ENCODE data around the gene ARHGEF4.
"Not testable (repeated sequence)": the region's sequence is repeated elsewhere in the genome, so short reads cannot be mapped to it uniquely, and the experiment has no call there.

Gene ARHGEF4

DNA sequence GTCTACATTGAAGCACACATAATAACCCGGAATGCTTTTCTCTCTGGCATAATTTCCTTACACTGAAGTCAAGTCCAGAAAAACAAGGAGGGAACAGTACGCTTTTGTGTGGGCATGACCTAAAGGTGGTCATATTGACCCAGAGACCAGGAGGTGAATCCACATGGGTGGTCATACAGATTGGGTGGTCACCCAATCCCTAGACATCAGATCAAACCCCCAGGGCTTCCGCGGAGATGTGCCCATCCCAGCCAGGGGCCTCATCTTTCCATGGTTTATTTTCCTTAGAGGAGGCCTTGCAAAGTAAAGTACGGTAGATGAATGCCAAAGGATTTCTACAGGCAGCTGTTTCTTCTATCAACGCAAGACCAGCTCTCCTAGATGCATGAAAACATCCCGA lies 217.8 kb downstream of the ARHGEF4 start:
- no peak for DNase-seq (ENCODE audit: low spot score)

DNA sequence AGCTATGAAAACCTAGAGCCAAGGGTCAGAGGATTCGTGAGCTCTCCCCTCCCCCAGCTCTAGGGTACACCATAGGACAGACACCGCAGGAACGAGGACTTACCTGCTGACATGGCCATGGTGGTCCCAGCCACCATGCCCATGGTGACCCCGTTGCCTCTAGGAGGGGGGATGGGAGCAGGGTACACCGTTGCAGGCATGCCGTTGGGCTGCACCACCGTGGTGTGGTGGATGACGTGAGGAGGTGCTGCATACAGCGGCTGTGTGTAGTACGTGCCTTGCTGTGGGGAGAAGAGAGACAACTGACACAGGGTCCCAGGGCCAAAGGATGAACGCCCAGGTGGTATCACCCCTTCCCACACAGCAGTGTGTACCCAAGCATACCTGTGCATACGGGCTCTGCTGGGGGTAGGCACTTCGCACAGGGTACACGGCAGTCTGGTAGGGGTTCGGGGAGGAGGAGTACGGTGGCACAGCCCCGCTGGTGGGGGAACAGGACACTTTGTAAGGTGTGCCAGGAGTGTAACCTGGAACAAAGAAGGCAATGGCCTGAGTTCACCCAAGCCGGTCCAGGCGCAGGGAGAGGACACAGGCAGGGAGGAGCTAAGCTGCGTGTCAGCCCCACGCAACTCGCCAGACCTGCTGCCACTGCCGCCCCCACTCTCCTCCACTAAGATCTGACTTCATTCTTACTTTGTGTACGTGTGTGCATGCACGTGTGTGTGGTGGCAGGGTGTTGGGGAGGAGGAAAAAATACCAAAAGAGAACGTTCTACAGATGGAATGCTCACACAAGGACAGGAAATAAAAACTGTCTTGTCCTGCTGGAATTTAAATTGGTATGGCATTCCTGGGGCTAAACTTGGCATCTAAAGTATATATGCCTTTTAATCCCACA lies 218.7 kb downstream of the ARHGEF4 start:
- DNase-seq (ENCODE audit: low spot score): no peak

DNA sequence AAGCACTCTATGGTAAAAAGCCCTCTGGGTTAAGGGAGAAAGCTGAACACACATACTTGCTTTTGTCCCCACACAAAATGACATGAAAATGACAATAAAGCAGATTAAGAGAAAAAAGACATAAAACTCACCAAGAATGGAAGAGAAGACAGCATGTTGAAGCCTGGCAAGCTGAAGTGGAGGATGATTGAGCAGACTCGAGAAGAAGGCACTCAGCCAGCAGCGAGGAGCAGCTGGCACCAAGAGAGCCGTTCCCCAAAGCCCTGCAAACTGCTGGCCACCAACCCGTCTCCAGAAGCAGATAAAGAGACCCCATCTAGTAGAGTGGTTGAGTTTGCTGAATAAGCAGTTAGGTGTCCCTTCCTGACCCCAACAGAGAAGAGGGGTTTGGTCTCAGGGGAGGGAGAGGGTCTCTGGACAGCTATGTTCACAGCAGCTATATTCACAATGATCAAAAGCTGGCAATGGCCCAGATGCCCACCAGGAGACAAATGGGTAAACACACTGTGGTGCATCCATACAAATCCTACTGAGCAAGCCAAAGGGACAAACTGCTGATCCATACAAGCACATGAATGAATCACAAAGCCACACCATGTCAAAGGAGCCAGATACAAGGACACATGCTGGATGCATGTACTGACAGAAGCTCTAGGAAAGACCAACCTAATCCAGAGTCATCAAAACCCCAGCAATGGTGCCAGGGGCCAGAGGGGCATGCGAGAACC lies 219.7 kb downstream of the ARHGEF4 start:
- no peak for DNase-seq (ENCODE audit: low spot score)

DNA sequence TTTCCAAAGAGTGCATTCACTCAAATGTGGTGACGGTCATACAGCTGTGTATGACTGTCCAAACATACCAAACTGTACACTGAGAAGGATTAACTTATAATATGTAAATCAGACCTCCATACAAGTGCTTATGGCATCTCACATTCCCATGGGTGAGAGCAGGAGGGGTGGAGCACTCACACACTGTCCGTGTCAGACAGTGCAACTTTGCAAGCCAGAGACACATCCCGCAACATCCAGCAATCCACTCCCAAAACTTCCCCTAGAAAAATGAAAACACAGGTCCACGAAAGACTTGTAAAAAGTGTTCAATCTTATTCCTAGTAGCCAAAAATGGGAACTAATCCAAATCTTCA lies 220.2 kb downstream of the ARHGEF4 start:
- no peak for DNase-seq (ENCODE audit: low spot score)

DNA sequence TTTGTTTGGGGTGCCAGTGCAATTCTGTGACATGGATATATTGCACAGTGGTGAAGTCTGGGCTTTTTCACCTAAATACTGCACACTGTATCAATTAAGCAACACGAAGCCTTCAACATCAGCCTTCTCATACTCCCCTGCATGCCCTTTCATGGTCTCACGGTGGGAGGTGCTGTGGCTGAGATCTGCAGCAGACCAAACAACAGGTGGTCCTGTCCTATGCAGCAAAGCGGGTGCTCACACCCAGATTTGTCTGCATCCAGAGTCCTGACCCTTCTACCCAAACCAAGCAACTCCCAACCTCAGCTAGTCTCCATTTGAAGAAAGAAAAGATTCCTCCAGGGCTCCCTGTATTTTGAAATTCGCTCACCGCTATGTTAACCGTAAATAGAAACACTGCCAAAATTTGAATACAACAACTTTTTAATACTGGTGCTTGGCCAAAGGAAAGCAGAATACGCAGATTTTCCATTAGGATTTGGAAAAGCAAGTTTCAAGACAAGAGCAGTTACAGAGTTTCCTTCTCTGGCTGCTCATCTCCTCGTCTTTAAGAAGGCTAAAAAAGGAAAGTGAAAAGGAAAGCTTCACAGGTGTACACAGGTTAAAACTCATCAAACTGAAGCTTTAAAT lies 221.6 kb downstream of the ARHGEF4 start:
- DNase-seq (ENCODE audit: low spot score): no peak

DNA sequence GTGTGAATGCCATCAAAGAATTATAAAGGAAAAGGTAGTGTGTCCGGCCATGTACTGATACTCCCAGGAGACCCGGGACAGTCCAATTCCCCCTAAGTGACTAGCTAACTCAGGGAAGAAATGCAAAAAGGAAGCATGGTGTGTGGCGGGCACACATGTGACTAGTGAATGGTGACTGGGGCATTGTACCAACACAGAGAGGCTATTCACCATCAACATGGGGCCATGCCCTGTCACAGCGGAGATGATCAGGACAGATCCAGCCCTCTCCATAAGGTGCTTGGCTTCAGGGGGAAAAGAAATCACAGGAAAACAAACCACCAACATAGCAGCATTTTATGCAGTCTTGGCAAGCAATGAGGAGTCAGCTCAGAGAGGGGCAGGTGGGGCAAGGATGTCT lies 222.2 kb downstream of the ARHGEF4 start:
- no peak for DNase-seq (ENCODE audit: low spot score)

DNA sequence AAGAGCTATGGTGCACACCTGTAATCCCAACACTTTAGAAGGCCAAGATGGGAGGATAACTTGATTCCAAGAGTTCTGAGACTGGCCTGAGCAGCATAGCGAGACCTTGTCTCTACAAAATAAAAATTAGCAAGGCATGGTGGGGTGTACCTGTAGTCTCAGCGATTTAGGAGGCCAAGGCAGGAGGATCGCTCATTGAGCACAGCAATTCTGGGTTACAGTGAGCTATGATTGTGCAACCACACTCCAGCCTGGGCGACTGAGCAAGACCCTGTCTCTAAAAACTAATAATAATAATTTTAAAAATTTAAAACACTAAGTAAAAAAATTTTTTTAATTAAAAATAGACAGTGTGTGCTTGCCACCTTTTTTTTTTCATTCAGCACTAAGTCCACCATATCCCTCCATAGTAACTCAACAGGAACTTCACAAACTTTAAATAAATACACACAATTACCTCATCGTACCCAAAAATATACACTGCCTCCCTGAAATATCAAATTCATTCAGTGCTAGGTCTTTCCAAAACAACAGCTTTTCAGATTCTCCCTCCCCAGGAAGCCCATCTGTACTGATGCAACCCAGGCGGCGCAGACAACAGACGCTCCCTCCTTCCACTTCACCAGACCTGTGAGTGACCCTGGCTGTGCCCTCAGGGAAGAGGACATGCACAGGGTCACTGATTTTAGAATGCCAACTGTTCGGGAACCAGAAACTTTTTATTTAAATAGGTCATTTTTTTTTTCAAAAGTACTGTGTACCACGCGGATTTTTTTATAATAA lies 227.0 kb downstream of the ARHGEF4 start:
- DNase-seq (ENCODE audit: low spot score): no peak

DNA sequence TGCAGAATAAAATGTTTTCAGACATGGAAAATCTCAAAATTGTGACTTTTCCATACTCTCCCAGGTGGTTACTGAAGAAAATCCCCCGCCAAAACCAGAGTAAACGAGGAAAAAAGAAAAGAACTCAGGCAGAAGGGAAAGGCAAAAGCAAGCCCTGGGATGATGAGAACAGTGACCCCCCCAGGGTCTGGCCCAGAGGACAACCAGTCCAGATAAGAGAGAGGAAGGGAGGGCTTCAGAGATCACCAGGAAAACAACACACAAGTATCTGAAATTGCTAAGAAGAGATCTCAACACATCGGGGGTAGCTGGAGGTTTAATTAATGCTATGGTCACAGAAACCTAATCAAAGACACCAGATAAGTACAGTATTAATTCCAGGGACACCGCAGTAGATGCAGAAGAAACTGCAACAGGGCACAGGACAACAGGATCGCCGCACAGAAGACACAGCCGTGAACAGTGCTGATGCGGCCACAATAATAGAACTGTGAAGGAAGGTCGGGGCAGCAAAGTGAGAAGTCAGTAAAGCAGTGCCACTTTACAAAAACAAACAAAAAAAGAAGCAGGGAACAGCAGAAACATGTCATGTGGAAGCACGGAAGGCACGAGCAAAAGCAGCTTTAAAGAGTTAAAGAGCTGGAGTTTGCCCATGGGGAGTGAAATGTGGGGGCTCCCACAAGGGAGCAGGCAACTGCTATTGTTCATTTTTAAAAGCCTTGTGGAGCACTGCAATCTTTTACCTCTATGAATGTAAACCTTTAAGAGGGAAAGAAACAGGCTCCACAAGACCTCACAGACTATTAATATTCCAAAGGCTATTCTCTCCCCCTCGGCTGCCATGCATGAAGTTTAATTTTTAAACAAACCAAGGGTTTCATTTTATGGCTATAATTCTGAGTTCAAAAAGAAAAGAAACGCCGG lies 228.1 kb downstream of the ARHGEF4 start:
- no peak for DNase-seq (ENCODE audit: low spot score)

DNA sequence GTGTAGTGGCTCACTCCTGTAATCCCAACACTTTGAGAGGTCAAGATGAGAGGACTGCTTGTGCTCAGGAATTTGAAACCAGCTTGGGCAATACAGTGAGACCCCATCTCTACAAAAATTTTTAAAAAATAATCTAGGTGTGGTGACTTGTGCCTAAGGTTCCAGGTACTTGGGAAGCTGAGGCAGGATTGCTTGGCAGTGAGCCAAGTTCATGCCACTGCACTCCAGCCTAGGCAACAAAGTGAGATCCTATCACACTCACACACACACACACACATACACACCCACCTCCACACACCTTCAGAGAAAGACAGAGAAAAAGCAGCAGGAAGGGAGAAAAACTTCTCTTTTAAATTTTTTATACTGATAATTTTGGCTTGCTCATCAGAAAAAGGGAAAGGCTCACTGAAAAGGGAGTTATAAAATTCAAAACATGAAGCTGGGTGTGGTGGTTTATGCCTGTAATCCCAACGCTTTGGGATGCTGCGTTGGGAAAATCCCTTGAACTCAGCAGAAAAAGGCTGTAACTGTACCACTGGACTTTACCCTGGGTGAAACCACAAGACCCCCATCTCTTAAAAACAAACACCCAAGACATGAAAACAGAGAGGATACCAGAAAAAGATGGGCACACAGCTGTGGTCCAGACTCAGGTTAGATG lies 230.9 kb downstream of the ARHGEF4 start:
- no peak for DNase-seq (ENCODE audit: low spot score)

DNA sequence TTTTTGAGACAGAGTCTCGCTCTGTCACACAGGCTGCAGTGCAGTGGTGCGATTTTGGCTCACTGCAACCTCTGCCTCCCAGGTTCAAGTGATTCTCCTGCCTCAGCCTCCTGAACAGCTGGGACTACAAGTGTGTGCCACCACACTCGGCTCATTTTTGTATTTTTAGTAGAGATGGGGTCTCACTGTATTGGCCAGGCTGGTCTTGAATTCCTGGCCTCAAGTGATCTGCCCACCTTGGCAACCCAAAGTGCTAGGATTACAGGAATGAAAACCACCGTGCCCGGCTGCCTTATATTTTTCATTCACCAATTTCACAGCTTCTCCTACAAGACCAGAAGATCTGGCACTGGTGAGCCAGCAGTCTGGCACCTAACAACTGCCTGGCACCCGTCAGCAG lies 231.5 kb downstream of the ARHGEF4 start:
- DNase-seq (ENCODE audit: low spot score): not testable (repeated sequence)

DNA sequence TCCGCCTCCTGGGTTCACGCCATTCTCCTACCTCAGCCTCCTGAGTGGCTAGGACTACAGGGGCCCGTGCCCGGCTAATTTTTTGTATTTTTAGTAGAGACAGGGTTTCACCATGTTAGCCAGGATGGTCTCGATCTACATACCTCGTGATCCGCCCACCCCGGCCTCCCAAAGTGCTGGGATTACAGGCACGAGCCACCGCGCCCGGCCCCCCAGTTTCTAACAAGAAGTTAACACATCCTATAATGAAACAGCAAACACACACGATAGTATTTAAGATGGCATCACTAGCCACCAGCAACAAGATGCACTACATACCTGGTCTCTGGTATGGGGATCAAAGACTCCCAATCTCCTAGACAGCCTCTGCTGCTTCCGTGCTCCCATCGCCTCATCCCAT lies 238.9 kb downstream of the ARHGEF4 start:
- DNase-seq (ENCODE audit: low spot score): not testable (repeated sequence)

DNA sequence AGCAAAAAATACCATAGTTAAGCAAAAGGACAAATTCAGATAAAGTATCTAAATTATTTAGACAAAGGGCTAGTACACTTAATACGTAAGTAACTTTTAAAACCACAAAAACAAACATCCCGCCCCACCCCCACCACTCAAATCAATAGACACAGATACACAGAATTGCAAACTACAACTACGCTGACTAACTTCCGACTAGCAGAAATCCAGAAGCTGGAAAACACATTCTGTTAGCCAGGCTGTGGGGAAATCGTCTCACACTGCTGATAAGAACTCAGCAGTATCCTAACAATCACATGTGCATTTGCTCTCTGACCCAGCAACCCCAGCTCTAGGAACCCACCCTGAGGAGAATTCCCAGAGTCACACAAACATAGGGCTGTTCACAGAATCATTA lies 240.0 kb downstream of the ARHGEF4 start:
- DNase-seq (ENCODE audit: low spot score): no peak

DNA sequence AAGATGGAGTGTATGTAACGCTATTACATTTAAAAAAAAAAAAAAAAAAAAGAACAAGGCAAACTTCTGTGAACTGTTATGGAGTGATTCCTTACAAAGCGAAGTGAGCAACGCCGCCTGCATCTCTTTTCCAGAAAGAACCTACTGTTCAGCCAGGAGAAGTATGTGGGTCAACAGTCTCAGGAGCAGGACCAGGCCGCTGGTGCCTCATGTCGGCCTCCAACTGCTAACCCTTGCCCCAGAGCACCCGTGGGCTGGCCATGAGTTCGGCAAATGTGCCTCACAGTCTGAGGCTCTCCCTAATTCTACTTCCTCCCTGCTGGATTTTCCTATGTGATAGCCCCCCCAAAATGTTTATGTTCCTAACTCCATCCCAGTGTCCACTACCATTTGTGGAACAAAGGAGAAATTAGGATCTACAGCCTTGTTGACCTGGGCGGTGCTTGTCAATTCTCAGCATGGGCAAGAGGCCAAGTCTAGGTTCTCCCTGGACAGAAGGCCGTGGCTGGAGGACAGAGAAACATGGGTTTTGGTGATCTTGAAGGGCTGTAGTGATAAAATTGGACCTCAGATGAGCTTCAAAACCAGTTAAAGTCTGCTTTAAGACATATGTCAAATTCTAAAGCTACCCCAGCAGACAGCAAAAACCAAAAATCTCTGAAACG lies 240.6 kb downstream of the ARHGEF4 start:
- no peak for DNase-seq (ENCODE audit: low spot score)

DNA sequence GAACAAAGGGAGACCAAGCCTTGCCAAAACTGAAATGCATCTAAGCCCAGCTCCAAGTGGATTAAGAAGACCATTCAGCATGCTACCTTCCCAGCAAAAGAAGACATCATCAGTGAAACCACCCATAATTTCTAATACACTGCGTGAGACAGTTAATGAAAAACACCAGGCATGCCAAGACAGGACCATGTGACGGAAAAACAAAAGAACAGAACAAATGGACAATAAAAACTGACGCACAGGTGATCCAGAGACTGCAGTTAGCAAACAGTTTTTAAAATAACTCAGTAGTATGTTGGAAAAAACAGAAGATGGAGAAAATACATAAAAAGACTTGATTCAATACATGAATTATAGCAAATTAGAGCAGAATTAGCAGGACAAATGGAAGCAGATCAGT lies 241.3 kb downstream of the ARHGEF4 start:
- no peak for DNase-seq (ENCODE audit: low spot score)

DNA sequence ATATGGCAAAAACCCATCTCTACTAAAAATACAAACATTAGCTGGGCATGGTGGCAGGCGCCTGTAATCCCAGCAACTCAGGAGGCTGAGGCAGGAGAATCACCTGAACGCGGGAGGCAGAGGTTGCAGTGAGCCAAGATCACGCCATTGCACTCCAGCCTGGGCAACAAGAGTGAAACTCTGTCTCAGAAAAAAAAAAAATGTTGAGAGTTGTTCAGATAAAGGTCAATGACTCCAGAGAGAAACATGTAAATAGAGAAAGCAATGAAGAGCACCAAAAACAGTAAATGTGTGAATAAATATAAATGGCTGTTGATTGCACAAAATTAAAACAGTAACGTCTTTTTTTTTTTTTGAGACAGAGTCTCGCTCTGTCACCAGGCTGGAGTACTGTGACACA lies 243.2 kb downstream of the ARHGEF4 start:
- not testable (repeated sequence) for DNase-seq (ENCODE audit: low spot score)

DNA sequence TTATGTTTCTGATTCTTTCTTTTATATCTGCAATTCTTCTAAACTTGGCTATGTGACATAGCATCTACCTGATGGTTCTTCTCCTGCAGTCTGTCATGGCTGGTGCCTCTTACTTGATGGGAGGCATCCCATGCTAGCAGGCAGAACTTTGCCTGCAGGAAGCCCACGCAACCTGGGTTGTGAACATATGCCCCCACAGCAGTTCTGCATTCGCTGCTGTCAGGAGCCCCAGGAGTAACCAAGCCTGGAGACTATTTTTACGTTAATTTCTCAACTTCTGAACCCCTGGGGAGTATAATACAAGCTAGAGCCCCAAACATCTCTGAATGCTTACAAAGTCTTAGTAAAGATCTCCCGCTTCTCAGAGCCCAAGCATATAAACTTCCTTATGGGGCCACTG lies 244.5 kb downstream of the ARHGEF4 start:
- DNase-seq (ENCODE audit: low spot score): no peak

DNA sequence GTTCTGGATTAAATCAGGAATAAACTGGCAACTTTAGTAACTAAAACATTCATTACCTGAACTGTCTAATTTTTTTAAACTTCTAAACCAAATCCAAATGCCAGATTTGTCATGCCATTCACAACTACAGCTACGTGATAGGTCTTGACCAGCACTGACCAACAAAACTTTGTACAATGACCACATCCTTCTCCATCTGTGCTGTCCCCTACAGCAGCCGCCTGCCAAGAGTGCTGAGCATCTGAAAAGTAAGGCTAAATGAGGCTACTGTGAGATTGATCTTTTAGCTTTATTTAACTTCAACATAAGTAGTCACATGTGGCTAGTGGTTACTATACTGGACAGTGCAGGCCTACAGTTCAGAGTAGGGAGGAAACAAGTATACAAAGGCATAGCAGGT lies 248.9 kb downstream of the ARHGEF4 start:
- no peak for DNase-seq (ENCODE audit: low spot score)

DNA sequence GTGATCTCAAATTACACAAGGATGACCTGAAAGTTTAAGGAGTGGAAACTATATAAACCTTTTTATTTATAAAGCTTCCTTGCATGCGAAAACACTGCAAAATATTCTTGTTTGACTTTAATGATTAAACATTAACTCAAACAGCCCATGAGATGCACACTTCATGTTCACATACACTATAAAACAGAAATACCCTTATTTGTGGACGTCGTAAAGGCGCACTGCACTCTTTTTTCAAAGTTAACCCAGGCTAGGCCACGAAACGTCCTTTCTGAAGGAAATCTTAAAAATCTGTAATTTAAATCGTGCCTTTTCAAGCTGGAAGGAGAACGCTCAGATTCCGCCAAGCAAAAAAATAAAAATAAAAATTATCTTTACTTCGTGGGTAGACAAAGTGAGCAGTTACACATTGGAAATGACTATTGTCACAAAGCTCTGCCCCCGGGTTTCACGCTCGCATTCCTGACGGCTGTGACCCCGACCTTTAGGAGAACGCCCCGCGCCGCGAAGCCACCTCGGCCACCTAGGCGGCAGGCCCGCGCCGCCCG lies 255.8 kb downstream of the ARHGEF4 start:
- DNase-seq (ENCODE audit: low spot score): no peak

DNA sequence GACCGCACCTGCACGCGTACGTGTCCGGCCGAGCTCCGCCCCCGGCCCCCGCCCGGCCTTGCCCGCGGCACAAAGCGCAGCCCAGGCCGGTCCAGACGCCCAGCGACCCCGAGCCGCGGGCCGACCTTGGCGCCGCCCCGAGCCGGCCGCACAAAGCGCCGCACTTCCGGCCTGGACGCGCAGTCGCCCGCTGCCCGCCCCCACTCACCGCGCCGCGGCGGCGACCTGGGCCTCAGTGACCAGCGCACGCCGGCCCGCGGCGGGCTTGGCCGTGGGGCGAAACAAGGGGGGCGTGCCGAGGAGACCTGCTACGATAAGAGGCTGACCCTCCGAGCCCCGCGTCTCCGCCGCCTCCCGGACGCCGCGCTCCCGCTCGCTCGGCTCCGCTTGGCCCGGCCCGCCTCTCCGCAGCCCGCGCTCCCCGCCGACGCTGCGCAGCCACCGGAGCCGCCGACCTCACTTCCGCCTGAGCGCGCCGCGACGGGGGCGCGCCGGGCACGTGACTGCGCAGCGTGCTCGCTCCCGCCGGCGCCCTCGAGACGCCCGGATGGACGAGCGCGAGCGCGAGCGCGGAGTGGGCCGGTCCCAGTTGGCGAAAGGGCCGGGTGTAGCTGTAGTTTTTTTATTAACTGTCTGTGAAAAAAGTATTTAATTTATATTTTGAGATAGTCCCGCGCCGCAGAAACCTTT lies 256.4 kb downstream of the ARHGEF4 start, which contains the start of gene FAM168B:
FAM168B (minus strand) TSS at position 455 of the 690 bp plus-strand sequence. CDS start 10,814 bp downstream, outside the sequence.
- peak; percentile 93 for DNase-seq (ENCODE audit: low spot score)

Measured in left forelimb (tissue), 1 donor.